Stimulated activated CD4-positive, alpha-beta T cell treated with anti-CD3 and anti-CD28 coated beads, Interleukin-12 subunit alpha, Interleukin-12 subunit beta, amount 100 ng/mL, for 48 hours (primary cell): Measurements from ENCODE around the gene JMJD6.

Experiments used
- DNase-seq, 3 donors: peaks; one replicate each; pipeline ENCODE4 v3.0.0-alpha.2; 2020; ENCODE audit warnings: low read depth in 2 of 3, low spot score in 1 of 3

Gene JMJD6

GRCh38 chr17:76681222-76682137 is 44.9 kb downstream of the JMJD6 start:
- DNase-seq, result peak; percentile 42 to 67 (median 43)

GRCh38 chr17:76679239-76679638 is 47.2 kb downstream of the JMJD6 start:
- no peak for DNase-seq

GRCh38 chr17:76678330-76678729 is 48.1 kb downstream of the JMJD6 start:
- no peak for DNase-seq

GRCh38 chr17:76677406-76677805 is 49.0 kb downstream of the JMJD6 start:
- DNase-seq, result no peak

- no peak for DNase-seq
Measured at GRCh38 chr17:76676629-76677028, 49.8 kb downstream of the JMJD6 start.

GRCh38 chr17:76675648-76676047 is 50.8 kb downstream of the JMJD6 start:
- no peak for DNase-seq

GRCh38 chr17:76674600-76674999 is 51.8 kb downstream of the JMJD6 start:
- no peak for DNase-seq

- no peak for DNase-seq
Measured at GRCh38 chr17:76673729-76674128, 52.7 kb downstream of the JMJD6 start.

GRCh38 chr17:76672892-76673291 is 53.5 kb downstream of the JMJD6 start:
- DNase-seq, result no peak

GRCh38 chr17:76672270-76672851 is 54.0 kb downstream of the JMJD6 start:
- DNase-seq, result no peak

- DNase-seq, result no peak
Measured at GRCh38 chr17:76671912-76672262, 54.5 kb downstream of the JMJD6 start.

GRCh38 chr17:76671123-76671911 is 55.1 kb downstream of the JMJD6 start:
- peak; percentile 98 to 99 (median 99) for DNase-seq

- DNase-seq, result no peak
Measured at GRCh38 chr17:76670718-76671122, 55.7 kb downstream of the JMJD6 start.

GRCh38 chr17:76670020-76670717 is 56.2 kb downstream of the JMJD6 start:
- no peak for DNase-seq
